ENCODE measurements around the gene FAM107B. TPM values are rescaled to one million over a fixed set of nuclear protein-coding genes. Genes with fewer than 3 reads are reported as not detected.

The FAM107B gene
- total and polyA plus RNA-seq, 2 of the 4 experiments (the other 2 are of a cell fraction), result 26.4 to 27.1 TPM

DNA sequence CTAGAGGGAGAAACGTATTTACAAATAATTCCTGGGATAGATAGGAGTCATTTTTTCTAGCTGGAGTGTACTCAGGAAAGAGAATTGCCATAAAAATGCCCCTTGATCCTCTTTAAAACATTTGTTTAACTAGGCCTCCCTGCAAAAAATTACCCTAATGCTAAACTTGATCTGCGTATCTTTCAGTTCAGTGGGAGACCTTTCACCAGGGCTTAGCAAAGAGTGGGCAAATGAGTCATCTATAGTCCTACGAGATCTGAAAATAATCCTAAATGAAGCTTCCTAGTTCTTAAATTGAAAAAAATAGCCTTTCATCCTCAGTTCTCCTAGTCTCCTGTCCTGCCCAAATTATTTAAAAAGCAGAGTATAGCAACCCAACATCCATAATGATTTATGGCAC, 245.3 kb downstream of the FAM107B start:
- in situ Hi-C loops (cut with MboI; ENCODE audit: low sequenced_read_pairs), result no loop called here
- no TSS peak for BruUV-seq (replicated peaks)

More for the DNA sequence above, 245.3 kb downstream of the FAM107B start:
- no peak overlapping the region for H3K56ac ChIP-seq (ENCODE audit: extremely low read depth, insufficient read depth, low read length)
- H2BK20ac ChIP-seq (ENCODE audit: low read depth, low read length), result no peak overlapping the region
- dilution Hi-C loops (cut with HindIII; ENCODE audit: low sequenced_read_pairs, unreplicated experiment), result no loop called here
- H3K36me3 ChIP-seq (ENCODE audit: control insufficient read depth, insufficient read depth, low read length), result peaks cover 22% of the 10 kb centered on the region
- no peak overlapping the region for H3K4me2 ChIP-seq (ENCODE audit: low read depth, low read length)
- no peak overlapping the region for H2BK15ac ChIP-seq (ENCODE audit: low read depth, low read length)
- no peak overlapping the region for H3K18ac ChIP-seq (ENCODE audit: low read depth, low read length)
- no peak overlapping the region for H2AK5ac ChIP-seq (ENCODE audit: low read depth, low read length)
- H4K5ac ChIP-seq (ENCODE audit: low read depth, low read length), result no peak overlapping the region
- H2AK9ac ChIP-seq (replicated peaks; ENCODE audit: low read depth, low read length, poor library complexity), result no peak overlapping the region
- H3K4me3 ChIP-seq (ENCODE audit: insufficient read depth, low read depth, low read length), result no peak overlapping the region
- peaks cover 43% of the 10 kb centered on the region for H4K20me1 ChIP-seq (ENCODE audit: insufficient read depth, low read length)
- ATAC-seq (ENCODE audit: low read depth) (no peak), DNase-seq (peak; percentile 57)
- no peak overlapping the region for H4K8ac ChIP-seq (ENCODE audit: low read depth in 2 of 2, low read length in 2 of 2)
- H3K27me3 ChIP-seq (ENCODE audit: control insufficient read depth, insufficient read depth, low read length), result no peaks in the 10 kb centered on the region
- peaks cover 46 to 82% of the 10 kb centered on the region in 2 experiments; a peak in 3 of 4 replicates for H3K79me1 ChIP-seq (ENCODE audit: low read depth in 1 of 2, low read length in 2 of 2)
- H3K14ac ChIP-seq (replicated peaks; ENCODE audit: low read depth, low read length), result no peak overlapping the region
- no peak overlapping the region for H3K27ac ChIP-seq (ENCODE audit: insufficient read depth, low read length)
- no peak overlapping the region for H2AFZ ChIP-seq (replicated peaks; ENCODE audit: low read length, poor library complexity)
- H2BK5ac ChIP-seq (ENCODE audit: low read depth, low read length, poor library complexity, severe bottlenecking), result no peak overlapping the region
- POLR2A ChIA-PET (ENCODE audit: unreplicated experiment), result no interaction called here
- WGBS, 2 experiments (ENCODE audit: extremely low coverage in 2 of 2, insufficient read length in 1 of 2), result 100% methylated on average over 1 of the region's 3 CpGs; no CpG with 5 or more reads in 1 of the 2 experiments
- no peak for TF ChIP-seq RFX5 (IDR thresholded peaks at IDR 0.05; ENCODE audit: low read depth, low read length)
- no peak for TF ChIP-seq MAFK (IDR thresholded peaks at IDR 0.05; ENCODE audit: low read depth, low read length)
- TF ChIP-seq SMC3 (IDR thresholded peaks at IDR 0.05; ENCODE audit: low read depth, low read length), result no peak
- no peak for TF ChIP-seq POLR2A (IDR thresholded peaks at IDR 0.05; ENCODE audit: low read depth, low read length)
- TF ChIP-seq FOS (IDR thresholded peaks at IDR 0.05; ENCODE audit: low read depth, low read length), result no peak
- no peak for TF ChIP-seq MAZ (IDR thresholded peaks at IDR 0.05; ENCODE audit: borderline replicate concordance, low read depth, low read length)
- no peak for TF ChIP-seq MXI1 (IDR thresholded peaks at IDR 0.05; ENCODE audit: borderline replicate concordance, low read depth, low read length)
- TF ChIP-seq CHD1 (IDR thresholded peaks at IDR 0.05; ENCODE audit: low read depth, low read length), result no peak
- TF ChIP-seq, protein P1, sequence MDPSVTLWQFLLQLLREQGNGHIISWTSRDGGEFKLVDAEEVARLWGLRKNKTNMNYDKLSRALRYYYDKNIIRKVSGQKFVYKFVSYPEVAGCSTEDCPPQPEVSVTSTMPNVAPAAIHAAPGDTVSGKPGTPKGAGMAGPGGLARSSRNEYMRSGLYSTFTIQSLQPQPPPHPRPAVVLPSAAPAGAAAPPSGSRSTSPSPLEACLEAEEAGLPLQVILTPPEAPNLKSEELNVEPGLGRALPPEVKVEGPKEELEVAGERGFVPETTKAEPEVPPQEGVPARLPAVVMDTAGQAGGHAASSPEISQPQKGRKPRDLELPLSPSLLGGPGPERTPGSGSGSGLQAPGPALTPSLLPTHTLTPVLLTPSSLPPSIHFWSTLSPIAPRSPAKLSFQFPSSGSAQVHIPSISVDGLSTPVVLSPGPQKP (IDR thresholded peaks at IDR 0.05; ENCODE audit: borderline replicate concordance, low read depth, low read length), result no peak
- TF ChIP-seq BHLHE40 (IDR thresholded peaks at IDR 0.05; ENCODE audit: low read depth, low read length), result no peak
- TF ChIP-seq, protein P2, sequence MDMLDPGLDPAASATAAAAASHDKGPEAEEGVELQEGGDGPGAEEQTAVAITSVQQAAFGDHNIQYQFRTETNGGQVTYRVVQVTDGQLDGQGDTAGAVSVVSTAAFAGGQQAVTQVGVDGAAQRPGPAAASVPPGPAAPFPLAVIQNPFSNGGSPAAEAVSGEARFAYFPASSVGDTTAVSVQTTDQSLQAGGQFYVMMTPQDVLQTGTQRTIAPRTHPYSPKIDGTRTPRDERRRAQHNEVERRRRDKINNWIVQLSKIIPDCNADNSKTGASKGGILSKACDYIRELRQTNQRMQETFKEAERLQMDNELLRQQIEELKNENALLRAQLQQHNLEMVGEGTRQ (IDR thresholded peaks at IDR 0.05; ENCODE audit: low read depth, low read length), result no peak
- TF ChIP-seq, protein P3, sequence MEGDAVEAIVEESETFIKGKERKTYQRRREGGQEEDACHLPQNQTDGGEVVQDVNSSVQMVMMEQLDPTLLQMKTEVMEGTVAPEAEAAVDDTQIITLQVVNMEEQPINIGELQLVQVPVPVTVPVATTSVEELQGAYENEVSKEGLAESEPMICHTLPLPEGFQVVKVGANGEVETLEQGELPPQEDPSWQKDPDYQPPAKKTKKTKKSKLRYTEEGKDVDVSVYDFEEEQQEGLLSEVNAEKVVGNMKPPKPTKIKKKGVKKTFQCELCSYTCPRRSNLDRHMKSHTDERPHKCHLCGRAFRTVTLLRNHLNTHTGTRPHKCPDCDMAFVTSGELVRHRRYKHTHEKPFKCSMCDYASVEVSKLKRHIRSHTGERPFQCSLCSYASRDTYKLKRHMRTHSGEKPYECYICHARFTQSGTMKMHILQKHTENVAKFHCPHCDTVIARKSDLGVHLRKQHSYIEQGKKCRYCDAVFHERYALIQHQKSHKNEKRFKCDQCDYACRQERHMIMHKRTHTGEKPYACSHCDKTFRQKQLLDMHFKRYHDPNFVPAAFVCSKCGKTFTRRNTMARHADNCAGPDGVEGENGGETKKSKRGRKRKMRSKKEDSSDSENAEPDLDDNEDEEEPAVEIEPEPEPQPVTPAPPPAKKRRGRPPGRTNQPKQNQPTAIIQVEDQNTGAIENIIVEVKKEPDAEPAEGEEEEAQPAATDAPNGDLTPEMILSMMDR (conservative IDR thresholded peaks at IDR 0.05; ENCODE audit: low read depth, low read length), result no peak
- TF ChIP-seq RAD21 (IDR thresholded peaks at IDR 0.05; ENCODE audit: low read length), result no peak
- CTCF ChIA-PET, result no interaction called here
- intact Hi-C loops (cut with micrococcal nuclease), result no loop called here
- H4K91ac ChIP-seq (ENCODE audit: insufficient read depth, low read depth, low read length), result no peak overlapping the region
- H3K23ac ChIP-seq (ENCODE audit: low read depth, low read length), result peak overlapping the region; percentile 29; the same call in 1 of the 2 replicates
- no peak overlapping the region for H3K9ac ChIP-seq (ENCODE audit: low read depth, low read length)
- H3K4ac ChIP-seq (ENCODE audit: low read depth, low read length), result no peak overlapping the region
- peaks cover 31% of the 10 kb centered on the region for H3K4me1 ChIP-seq (ENCODE audit: control insufficient read depth, insufficient read depth, low read length)
- no peaks in the 10 kb centered on the region for H3K9me3 ChIP-seq (ENCODE audit: control insufficient read depth, insufficient read depth, low read length)
- no peak overlapping the region for H2BK120ac ChIP-seq (ENCODE audit: low read depth, low read length)
- peaks cover 25% of the 10 kb centered on the region for H3K9me1 ChIP-seq (ENCODE audit: insufficient read depth, low read length)

Measured in IMR-90 (cell line).